HG03460 (cell line): Measurements from ENCODE around the gene PODN.

Source experiments
- ATAC-seq: cut with Tn5 transposase; IDR thresholded peaks from one replicate; pipeline ENCODE4 v1.9.1; 2021; ENCODE audit not compliant: unreplicated experiment

Gene PODN

DNA sequence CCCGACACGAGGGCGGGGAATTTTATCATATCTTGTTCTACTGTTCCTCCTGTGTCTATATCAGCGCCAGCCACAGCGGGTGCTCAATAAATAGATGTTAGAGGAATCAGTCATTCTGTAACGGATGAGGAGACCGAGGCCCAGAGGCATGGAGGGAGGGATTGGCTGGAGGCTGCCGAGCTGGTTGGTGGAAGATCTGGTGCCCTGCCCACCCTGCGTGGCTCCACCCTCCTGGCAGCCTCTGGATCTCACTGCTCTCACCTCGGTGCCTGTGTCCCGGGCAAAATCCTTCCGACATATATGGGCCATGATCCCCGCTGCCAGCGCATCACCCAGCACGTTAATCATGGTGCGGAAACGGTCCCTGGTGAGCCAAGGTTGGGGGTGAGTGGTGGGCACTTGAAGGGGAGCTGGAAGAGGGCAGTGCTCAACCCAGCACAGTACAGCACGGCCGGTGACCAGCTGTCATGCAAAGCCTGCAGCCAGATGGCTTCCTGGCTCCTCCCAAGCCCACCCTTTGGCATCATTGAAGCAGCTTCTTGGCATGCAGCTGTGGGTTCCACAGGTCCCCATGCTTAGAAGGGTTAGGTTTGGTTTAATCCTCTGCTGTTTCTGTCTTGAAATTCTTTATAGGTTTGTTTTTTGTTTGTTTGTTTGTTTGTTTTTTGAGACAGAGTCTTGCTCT, 26.7 kb downstream of the PODN start:
- no peak for ATAC-seq

DNA sequence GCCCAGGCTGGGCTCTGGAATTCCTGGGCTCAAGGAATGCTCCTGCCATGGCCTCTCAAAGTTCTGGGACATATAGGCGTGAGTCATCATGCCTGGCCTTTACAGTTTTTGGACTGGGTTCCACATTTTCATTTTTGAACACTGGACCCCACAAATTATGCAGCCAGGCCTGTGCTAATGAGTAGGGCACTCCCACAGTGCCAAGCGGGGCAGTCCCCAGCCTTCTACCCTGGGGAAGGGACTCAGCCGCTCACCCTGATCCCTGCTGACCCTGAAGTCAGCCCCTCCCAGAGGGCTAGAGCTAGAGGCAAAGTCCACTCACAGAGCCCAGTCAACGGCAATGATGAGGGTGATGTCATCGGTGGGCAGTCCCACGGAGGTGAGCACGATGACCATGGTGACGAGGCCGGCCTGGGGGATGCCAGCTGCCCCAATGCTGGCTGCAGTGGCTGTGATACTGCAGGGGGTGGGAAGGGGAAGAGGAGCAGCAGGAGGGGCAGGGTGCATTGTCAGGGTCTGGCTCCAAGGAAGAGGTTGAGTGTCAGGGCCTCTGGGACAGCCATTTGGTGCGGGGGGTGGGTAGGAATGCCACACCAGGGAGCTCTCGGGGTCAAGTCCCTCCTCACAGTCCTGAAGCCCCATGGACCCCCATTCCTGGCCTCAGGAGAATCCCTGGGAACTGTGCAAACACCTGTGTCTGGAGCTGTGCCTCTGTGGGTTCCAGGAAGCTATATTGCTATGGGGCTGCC, 27.6 kb downstream of the PODN start:
- no peak for ATAC-seq

DNA sequence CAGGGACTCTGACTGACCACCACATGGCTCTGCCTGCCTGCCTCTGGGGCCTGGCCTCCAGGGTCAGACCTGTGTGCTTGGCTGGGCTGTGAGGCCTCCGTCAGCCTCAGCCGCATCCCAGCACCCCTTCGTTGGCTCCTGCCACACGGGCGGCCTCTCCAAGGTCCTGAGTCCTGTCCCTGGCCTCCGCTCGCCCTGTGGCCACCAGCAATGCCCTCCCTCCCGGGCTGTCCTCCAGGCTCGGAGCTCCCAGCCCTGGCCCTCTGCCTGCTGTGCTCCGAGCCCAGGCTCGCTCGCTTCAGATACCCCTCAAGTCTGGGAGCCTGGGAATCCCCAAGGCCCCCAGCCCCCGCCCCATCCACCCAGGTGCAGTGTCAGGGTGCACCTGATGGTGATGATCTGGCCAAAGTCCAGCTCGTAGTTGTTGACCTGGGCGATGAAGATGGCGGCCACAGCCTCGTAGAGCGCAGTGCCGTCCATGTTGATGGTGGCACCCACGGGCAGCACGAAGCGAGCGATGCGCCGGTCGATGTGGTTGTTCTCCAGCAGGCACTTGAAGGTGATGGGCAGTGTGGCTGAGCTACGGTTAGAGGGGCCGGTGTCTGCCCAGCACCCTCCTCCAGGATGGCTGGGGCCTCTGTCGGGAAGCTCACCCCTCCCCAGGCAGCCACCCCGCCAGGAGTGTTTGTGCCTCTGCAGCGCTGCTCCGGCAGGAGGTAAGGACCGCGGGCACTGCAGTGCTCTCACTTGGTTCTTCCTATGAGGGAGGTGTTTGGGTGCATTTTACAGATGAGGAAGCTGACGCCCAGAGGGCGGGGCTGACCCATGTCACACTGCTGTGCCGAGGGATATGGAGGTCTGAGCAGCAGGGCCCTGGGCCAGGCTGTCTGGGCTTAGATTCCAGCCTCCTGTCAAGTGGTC, 28.5 kb downstream of the PODN start:
- ATAC-seq, result no peak

DNA sequence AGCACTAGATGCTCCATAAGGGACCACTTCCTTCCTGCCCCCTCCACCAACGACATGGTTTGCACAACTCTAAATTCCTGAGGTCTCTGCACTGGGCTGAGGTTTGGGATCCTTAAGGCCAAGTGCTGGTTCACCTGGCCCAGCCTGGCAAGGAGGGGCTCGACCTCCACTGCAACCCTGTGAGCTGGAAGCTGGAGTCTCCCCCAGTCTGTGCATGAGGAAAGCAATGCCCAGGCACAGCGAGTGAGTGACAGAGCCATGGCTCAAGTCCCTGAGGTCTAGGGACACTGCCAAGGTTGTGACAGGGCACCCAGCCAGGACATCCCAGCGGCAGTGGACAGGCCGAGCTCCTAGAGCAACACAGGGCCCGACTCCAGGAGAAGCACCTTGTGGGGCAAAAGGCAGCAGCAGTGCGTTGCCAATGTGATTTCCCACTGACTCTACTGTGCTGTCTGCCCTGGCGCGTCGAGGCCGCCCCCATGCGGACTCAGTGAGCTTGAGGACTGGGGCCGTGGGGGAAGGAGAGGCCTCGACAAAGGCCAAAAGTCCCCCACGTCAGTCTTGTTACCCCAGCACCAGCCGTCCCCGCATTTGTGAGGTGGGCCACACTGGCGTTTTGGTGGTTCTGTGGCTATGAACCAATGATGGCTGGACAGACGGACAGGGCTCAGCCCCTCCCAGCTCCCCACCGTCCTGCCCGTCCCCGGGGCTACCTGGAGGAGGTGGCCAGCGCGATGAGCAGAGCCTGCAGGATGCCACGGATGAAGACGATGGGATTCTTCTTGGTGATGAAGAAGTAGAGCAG, 30.0 kb downstream of the PODN start:
- ATAC-seq, result no peak

DNA sequence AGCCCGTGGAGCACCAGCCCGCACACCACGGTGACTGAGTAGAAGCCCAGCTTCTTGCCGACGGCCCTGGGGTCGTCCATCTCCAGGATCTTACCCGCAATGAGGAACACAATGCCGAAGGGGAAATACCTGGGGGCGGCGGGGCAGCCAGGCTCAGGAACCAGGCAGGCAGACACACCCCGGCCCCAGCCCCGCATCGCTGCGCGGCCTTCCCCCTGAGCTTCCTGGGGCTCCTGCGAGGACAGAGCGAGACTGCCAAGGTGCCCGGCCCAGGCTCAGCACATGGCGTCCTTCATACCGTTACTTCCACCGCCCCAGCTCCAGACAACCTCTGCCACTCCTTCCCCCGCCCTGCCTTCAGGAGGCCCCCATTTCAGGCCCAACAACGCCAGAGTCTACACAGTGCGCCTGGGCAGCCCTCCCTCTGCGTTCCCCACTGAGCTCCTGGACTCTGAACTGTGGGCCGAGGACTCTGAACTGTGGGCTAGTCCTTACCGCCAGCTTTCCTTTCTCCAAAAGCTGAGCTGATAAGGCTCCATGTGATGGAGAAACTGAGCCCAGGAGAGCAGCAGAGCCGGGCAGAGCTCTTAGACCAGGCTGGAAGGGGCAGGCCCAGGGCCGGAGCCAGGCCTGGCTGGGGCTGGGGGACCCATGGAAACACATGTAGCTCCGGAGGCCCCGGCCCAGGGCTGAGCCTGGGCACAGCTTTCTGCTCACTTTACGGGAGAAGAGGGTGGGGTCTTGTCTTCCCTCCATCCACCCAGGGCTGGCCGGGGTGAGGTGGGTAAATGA, 30.8 kb downstream of the PODN start:
- no peak for ATAC-seq

DNA sequence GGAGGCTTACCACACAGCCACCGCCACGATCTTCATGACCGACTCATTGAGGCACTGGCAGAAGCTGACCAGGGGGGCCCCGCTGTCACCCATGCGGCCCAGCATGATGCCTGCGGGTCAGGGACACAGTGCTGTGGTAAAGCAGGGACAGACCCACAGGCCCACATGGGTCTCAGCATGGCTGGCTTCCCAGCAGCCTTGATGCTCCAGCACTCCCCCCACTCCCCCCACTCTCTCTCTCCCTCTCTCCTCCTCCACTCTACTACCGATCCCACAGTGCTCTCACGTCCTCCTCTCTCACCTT, 31.4 kb downstream of the PODN start:
- no peak for ATAC-seq

DNA sequence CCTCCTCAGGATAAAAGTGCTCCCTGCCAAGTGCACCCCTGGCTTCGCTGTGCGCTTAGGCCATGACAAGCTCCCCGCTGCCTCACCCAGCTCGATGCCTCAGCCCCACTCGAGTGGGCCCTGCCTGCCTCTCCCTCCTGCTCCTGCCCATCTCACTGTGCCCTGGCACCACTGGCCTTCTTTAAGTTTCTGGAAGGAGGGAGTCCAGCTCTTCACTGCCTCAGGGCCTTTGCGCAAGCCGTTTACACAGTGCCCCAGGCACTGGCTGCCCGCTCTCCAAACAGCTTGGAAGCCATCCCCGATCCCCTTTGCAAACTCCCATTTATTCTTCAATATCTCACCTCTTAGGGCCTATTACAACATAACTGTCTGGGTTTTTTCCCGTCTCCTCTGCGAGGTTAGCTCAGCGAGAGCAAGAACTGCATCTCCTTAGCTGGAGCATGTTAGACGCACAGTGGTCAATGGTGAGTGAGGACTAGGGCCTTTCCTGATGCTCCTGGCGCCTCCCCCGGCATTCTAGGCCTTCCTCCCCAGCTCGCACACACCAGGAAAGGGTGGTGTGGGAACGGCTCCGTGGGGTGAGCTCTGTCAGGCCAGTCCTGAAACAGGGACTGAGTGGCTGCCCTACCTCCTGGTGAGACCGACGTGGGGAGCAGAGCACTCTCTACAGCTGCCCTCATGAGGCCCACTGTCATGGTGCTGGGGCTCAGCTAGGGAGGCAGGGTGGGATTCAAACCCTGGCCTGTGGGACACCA, 31.9 kb downstream of the PODN start:
- no peak for ATAC-seq

DNA sequence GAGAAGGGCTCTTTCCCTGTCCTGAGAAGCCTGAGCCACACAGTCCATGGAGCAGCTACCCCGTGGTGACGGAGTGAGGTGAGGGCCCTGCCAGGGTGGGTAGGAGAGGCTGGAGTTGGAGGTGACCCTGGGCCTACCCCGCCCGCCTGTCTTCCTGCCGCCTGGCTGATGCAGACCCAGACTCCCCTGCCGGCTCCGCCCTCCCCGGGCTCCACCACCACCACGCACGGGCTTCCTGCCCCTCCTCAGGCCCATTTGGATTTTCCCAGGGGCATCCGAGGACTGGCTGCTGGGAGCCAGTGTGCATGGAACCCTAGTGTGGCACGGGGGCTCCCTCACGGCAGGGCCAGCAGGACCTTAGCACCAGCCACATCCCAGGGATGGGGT, 32.5 kb downstream of the PODN start:
- ATAC-seq, result no peak

DNA sequence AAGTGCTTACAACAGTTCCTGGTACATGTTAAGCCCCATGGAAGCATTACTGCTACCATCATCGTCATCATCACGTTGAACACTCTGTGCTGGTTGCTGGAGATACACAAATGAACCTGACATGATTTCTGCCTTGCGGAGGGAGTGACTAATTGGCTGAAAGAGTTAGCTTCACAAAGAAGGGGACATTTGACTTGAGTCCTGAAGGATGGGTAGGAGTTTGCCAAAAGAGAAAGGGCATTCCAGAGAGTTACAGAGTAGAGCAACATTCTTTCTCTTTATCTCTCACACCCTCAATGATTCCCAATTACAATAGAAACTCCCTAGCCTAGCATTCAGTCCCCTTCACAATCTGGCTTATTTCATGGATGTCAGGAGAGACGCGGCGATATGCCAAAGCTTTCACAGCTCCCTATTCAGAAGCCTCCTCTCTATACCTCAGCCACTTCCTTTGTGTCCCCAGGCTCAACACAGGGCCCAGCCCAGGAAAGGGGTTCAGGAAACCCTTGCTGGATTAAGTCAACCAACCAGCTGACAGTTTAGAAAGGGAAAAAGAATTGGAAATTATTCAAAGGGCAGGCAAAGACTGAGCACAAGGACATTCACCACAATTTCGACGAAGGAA, 42.4 kb downstream of the PODN start:
- ATAC-seq, result no peak

DNA sequence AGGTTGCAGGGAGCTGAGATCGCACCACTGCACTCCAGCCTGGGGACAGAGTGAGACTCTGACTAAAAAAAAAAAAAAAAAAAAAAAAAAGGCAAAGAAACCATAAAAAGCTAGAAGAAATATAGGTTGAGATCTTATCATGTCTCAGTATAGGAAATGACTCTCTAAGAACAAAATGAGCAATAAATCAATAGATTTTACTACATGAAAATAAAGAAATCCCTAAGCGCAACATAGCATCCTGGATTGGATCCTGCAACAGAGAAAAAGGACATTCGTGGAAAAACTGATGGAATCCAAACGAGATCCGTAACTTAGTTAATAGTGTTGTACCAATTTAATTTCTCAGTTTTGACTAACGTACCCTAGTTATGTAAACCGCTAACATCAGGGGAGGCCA, 45.1 kb downstream of the PODN start:
- no peak for ATAC-seq

DNA sequence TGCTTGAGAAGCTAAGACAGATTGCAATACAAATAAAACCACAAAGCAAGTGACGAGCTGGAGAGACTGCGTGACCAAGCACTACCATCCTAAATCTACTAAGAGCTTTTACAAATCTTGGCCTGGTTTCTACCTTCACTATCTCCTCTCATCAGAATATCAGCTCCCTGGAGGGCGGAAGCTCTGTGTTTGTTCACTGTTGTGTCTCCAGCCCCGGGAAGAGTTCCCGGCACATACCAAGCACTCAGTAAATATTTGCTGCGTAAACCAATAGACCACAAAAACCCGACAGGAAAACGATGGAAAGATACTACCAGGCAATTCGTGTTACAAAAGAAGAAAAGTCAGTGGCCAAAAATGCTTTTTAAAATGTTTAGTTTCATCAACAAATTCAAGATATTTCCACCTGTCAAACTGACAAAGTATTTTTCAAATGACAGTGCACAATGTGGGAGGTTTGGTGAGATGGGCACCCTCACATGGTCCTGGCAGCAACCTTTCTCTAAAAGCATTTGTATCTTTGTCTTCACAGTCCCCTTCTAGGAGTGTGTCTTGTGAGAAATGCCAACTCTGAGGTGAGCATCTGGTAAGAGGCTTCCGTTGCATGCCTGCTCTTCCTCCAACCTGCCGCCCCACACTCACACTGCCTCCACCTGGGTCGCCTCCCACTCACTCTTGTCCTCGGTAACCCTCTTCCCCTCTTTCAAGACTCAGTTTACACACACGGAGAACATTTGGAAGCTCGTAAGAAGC, 45.7 kb downstream of the PODN start:
- no peak for ATAC-seq

DNA sequence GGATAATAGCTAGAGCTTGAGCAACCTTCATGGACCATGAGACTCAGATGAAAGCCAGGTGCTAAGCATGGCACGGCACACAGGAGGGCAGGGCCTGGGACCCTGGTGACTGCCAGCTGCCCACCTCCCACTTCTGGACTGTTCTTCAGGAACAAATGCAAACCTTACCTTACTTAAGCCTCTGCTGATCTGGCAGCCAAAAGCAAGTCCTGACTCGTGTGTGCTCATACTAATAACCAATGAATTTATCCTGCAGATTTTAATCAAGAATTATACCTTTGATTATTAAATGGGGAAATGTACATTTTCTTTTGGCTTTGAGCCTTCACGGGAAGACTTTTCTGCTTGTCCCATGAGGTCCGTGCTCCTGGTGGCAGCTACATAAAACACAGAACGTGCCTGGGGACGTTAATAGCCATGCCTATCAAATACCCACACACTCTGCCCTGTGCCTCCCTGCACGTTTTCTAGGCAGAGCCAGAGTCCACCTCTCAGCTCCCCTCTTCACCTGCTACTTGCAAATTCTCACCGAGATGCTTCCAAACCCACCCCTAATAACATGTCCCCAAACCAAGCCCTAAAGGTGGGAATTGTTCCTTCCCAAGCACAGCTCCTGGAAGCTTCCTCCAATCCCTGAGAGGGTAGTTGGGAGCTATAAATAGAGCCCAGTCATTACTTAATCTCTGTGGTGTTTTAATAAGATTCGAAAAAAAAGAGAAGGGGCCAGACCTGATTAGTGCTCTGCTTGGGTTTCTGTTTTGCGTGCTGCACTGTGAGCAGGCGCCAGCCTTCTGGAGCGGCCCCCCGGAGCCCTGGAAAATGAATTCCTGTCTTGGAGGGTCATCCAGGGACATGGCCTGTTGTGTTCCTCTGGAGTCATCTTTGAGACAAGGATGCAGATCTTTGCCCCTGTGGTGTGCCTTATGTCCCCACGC, 46.9 kb downstream of the PODN start:
- ATAC-seq, result no peak

DNA sequence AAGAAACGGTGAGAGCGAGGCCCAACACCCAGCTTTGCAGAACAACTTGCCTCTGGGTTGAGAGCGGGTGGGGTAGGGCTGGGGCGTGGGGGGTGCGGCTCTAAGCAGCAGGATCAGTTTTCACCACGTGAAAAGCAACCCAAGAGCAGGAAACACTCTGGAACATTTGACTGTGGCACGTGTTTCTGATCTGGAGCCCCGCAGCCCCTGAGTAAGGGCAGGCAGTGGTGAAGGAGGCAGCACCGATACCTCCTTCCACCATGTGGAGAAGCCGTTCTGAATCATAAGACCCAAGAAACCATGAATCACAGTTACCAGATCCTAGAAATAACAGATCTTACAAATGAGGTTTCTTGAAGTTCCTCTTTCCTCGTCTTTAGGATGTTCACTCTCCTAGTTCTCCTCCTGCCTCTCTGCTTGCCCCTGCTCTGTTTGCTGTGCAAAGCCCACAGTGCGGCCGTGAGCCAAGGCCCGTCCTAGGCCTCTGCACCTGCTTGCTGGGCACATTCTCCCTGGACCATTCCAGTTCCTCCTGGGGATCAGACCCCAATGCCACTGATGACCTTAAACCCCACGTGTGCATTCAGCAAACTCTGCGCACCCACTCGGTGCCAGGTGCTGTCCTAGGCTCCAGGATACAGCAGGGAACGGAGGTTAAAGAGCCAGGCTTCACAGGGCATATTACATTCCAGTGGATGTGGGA, 48.5 kb downstream of the PODN start:
- ATAC-seq, result no peak

DNA sequence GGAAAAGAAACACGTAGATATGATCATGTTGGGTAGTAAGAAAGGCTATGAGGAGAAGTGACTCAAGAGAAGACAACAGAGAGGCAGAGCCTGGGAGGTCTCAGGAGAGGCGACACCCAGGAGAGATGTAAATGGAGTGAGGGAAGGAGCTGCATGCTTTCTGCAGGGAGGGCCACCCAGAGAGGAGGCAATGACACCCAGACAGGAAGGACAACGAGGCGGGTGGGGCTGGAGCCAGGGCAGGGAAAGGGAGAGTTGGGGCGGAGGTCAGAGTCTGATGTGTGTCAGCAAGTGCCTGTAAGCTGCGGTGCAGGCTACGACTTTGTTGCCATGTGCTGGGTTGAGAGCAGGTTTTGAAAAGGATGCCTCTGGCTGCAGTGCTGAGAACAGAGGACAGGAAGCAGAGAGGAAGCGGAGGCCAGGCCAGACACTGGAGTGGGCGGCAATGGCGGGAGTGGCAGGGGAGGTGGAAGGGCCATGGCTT, 49.1 kb downstream of the PODN start:
- no peak for ATAC-seq

DNA sequence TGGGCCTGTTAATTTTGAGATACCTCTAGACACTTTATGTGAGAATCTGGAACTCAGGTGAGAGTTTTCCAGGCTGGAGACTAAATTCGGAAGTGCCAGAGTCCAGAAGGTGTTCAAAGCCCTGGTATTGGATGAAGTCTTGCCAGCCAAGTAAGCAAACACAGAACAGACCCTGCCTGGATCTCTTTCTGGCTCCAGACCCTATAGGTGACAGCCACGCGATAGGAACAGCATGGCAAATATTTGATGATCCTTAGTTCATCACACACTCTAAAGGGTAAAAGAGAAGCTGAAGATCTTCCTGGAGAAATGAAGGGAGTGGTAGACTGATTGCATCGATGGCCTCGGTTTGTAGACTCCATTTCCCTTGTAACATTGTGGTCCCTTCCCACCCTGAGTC, 49.7 kb downstream of the PODN start:
- no peak for ATAC-seq

DNA sequence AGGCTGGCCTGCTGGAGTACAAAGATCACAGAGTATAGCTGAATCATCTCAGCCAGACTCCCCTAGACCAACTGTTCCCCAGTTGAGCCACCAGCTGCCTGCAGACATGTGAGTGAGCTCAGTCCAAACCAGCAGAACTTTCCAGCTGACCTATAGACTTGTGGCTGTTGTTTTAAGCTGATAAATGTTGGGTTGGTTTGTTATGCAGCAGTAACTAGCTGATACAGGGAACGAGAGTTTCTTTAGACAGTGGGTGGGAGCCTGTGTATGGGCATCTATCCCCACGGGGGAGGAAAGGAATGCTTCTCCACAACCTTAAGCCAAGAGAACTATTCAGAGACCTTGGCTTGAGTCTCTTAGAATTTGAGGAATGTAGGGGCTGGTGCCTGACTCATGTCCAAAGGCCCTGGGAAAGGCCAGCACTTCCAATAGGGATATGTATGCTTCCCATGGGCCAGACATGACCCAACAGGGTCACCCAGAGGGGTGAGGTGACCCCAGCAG, 50.3 kb downstream of the PODN start:
- ATAC-seq, result no peak
